HG03280 (cell line): ENCODE results near the gene JOSD1.

Experiments used
- ATAC-seq: cut with Tn5 transposase; IDR thresholded peaks from one replicate; pipeline ENCODE4 v1.9.1; 2021; ENCODE audit warnings: mild to moderate bottlenecking, moderate library complexity; ENCODE audit not compliant: unreplicated experiment

Gene JOSD1

DNA sequence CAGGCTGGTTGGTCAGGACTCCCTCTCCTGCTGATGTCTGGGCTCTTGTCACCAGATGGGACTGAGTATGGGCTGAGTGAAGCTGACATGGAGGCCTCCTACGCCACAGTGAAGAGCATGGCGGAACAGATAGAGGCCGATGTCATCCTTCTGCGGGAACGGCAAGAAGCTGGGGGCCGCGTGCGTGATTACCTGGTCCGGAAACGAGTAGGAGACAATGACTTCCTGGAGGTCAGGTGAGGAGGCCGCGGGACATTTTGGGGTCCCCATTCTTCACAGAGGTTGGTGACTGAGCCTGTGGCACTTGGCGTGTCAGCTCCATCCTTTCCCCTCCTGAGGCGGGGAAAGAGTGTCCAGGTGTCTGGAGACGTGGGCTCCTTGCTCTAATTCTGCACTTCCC is 15.1 kb upstream of the JOSD1 start:
- no peak for ATAC-seq

GRCh38 chr22:38715176-38715764 is 14.5 kb upstream of the JOSD1 start:
- no peak for ATAC-seq

GRCh38 chr22:38713921-38714320 is 13.2 kb upstream of the JOSD1 start:
- ATAC-seq, result no peak

DNA sequence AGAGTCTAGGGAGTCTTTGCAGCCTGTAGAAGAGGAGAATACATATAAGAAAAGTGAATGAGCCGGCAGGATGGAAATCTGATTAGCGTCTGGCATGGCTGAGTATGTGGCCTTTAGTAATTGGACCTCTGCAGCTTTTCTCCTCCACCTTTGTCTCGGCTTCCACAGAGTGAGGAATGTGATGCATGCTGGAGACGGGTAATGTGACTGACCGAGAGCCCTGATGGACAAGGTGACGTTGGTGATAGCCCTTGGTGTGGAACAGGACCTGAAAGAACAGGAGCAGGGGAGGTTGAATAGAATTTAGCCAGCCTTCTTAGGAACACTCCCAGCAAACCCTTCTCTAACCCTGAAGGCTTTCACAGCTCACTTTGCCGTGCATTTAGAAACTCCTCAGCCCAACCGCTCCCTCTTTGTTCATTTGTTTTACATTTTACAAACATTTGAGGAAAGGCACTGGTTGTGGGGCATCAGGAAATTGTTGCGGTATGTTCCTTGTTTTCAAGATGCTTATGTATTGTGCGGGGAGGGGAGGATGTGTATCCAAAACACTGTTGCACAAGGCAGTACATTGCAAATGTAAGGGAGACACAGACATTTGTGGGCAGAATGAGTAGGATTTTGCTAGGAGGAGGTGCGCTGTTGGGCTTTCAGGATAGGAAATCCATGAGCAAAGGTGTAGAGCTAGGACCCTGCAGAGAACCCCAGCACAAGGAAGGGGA is 11.9 kb upstream of the JOSD1 start:
- no peak for ATAC-seq

DNA sequence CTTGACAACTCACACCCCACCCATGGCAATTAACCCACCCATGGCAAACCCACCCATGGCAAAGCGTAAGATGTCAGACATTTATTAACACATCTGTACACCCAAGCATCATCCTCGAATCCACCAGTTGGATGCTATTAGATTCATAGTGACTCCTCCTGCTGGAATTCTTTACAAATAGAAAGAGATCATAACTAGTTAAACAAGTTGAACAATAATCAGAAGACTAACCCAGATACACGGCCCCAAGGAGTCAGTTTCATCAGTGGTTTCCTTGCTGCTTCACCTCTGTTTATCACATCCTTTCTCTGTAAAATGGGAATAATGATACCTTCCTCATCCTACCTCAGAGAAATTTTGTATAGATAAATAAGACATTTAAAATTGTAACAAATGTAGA is 10.1 kb upstream of the JOSD1 start:
- no peak for ATAC-seq

DNA sequence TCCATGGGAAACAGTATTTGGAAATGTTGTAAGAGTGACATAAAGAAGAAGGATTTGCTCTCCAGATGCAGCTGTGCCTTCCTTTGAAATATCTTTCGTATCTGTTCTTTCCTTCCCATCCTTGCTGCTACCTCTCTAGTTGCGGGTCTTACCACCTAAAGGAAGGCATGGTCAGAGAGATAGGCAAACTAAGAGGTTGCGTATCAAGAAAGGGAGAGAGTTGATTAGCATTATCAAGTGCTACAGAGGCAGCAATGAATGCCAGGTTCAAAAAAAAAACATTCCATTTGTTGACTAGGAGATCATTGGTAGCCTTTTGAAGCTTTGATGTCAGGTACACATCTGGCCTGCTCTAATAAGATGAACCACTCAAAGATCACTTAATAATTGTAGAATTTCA is 9.6 kb upstream of the JOSD1 start:
- no peak for ATAC-seq

- ATAC-seq, result no peak
Measured at GRCh38 chr22:38709306-38709705, 8.6 kb upstream of the JOSD1 start.

GRCh38 chr22:38707984-38708383 is 7.2 kb upstream of the JOSD1 start:
- ATAC-seq, result no peak

DNA sequence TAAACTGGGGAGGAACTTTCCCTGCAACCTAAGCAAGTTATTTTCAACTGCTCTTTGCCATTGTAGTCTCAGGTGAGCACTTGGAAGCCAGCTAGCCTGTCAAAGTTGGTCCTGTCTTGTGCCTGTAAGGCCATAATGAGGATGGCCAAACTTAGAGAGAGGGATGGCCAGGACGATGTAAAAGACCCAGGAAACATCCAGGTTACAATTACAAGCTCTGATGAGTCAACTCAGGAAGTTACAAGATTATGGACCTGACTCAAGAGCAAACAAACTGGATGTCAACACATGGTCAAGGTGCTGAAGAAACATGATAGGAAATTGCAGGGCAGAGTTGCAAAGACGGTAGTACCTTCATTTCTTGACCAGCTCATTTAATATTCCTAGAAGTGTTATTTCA is 6.6 kb upstream of the JOSD1 start:
- no peak for ATAC-seq

- ATAC-seq, result no peak
Measured at GRCh38 chr22:38706901-38707195, 6.1 kb upstream of the JOSD1 start.

- peak; percentile 1 for ATAC-seq
Measured at GRCh38 chr22:38706101-38706900, 5.6 kb upstream of the JOSD1 start.

DNA sequence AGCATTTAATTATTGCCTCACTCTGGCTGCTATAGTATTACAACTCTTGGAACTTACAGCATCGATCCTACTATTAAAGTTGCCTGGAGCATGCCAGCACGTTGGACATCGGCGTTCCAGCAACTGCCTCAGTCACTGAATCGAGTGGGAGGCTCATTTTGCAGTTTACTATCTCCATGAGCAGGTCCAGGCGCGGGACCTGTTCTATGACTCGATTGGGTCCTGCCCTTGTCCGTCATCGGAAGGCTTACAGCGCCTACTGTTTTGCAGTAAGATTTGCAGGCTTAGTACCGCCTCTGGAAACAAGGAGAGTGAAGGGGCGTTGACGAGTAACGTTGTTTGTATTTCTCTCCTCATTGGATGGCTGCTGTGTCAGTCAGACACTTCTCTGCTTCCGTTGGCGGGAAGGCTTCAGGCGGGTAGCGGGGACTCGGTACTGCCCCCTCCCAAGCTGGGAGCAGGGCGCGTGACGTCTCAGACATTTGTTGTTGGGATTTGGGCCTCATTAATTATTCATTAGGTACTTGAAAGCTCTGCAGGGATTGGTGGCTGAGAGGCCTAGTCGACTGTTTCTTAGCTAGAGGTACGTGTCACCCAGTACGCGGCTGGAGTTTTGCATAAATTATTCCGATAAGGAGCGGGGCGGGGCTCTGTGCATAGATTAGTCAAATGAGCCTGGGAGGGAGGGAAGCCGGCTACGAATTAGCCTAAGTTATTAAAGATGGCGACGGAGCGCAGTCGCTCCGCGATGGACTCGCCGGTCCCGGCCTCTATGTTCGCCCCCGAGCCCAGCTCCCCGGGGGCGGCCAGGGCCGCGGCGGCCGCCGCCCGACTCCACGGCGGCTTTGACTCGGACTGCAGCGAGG is 4.7 kb upstream of the JOSD1 start, which contains the start of gene GTPBP1:
TSS of gene GTPBP1 (plus strand) at position 710 of the 866 bp plus-strand sequence. CDS start at position 722, 12 bp downstream.
- peak; percentile 67 for ATAC-seq

DNA sequence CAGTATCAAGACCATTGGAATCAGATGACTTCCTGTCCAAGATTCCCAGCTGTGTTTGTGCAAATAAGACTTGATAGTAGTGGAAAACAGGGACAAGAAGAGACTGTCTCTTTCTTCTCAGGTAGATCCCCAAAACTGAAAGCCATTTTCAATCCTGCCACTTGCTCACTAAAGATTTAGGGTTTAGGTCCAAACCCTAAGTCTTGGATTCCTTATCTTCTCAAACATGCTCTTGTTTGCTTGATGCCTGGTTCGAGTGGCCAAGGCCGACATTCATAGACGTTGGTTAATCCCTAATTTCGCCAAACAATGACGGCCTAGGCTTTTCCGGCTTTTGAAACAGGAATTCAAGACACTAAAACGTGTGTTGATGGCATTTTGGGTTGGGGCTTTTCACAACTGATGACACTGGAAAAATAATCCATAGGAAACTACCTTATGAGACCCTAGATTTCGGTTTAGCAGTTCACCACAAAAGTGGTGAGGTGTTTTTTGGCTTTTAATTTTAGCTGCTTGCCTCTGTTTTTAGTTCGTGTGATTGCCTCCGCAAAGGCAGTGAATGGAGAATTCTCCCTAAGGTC is 4.0 kb upstream of the JOSD1 start:
- no peak for ATAC-seq

- no peak for ATAC-seq
Measured at GRCh38 chr22:38700270-38700788, 414 bp downstream of the JOSD1 start.

DNA sequence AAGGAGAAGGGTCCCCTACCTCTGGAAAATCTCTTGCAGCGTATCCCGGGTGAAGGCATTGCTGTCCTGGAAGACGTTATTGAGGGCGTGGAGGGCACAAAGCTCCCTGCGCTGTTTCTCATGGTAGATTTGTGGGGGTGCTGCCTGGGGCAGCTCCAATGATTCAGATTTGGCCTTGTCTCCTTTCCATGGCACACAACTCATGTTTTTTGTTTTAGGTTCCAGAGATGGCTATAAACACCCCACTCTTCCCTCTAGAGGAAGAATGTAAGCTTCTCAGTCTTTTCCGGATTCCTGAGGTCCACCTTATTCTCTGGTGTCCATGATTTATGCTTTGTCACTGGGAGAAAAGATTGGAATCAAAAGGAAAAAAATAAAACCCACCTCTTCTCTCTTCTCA is 959 bp downstream of the JOSD1 start:
- ATAC-seq, result no peak

DNA sequence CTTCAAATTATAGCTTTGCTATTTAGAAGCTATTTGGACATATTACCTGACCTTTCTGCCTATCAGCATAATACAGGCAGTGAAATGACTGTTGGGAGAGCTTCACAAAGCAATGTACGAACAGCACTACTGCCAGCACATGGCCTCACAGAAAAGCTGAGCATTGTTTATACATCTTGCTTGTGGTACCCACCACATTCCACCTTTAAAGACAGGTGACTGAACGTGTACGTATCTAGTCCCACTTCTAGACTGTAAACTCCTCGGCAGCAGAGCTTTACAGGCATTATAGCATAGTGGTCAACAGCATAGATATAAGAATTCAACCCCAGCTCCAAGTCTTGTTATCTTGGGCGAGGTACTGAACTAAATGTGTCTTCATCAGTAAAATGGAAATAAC is 1.6 kb downstream of the JOSD1 start:
- no peak for ATAC-seq

GRCh38 chr22:38698407-38699094 is 2.2 kb downstream of the JOSD1 start:
- ATAC-seq, result no peak

GRCh38 chr22:38697425-38698089 is 3.2 kb downstream of the JOSD1 start:
- no peak for ATAC-seq

- no peak for ATAC-seq
Measured at GRCh38 chr22:38696606-38697424, 3.9 kb downstream of the JOSD1 start.
